GM18499 (cell line): Measurements from ENCODE around the gene GKN2.

Experiments
- ATAC-seq: cut with Tn5 transposase; IDR thresholded peaks from one replicate; pipeline ENCODE4 v1.9.1; 2021; ENCODE audit warnings: moderate number of reproducible peaks; ENCODE audit not compliant: insufficient read depth, unreplicated experiment

Gene GKN2

GRCh38 chr2:68952887-68953521 lies at the start of gene GKN2:
Gene GKN2 (minus strand): TSS chr2:68952893. CDS start chr2:68952861, 32 bp downstream.
- ATAC-seq = no peak

- no peak for ATAC-seq
Measured at GRCh38 chr2:69001879-69002278, 49.2 kb upstream of the GKN2 start.

GRCh38 chr2:68997401-68997800 lies 44.7 kb upstream of the GKN2 start:
- ATAC-seq = no peak

GRCh38 chr2:68995916-68996315 lies 43.2 kb upstream of the GKN2 start:
- ATAC-seq = no peak

GRCh38 chr2:68994864-68995263 lies 42.2 kb upstream of the GKN2 start:
- no peak for ATAC-seq

GRCh38 chr2:68993660-68994059 lies 41.0 kb upstream of the GKN2 start:
- no peak for ATAC-seq

- ATAC-seq = no peak
Measured at GRCh38 chr2:68992933-68993332, 40.2 kb upstream of the GKN2 start.

GRCh38 chr2:68992341-68992740 lies 39.6 kb upstream of the GKN2 start:
- no peak for ATAC-seq

- no peak for ATAC-seq
Measured at GRCh38 chr2:68989035-68989434, 36.3 kb upstream of the GKN2 start.

- no peak for ATAC-seq
Measured at GRCh38 chr2:68987021-68987503, 34.4 kb upstream of the GKN2 start.

- no peak for ATAC-seq
Measured at GRCh38 chr2:68980956-68981355, 28.3 kb upstream of the GKN2 start.

GRCh38 chr2:68978098-68978497 lies 25.4 kb upstream of the GKN2 start:
- ATAC-seq = no peak

GRCh38 chr2:68977453-68977852 lies 24.8 kb upstream of the GKN2 start:
- ATAC-seq = no peak

GRCh38 chr2:68975844-68976243 lies 23.2 kb upstream of the GKN2 start:
- no peak for ATAC-seq

GRCh38 chr2:68974946-68975665 lies 22.4 kb upstream of the GKN2 start:
- no peak for ATAC-seq

GRCh38 chr2:68974251-68974650 lies 21.6 kb upstream of the GKN2 start, which contains the start of gene GKN1:
Gene GKN1 (plus strand): TSS chr2:68974636. CDS start chr2:68974678, 42 bp downstream.
- no peak for ATAC-seq

GRCh38 chr2:68971591-68972231 lies 19.0 kb upstream of the GKN2 start:
- ATAC-seq = no peak

- ATAC-seq = no peak
Measured at GRCh38 chr2:68970566-68971265, 18.0 kb upstream of the GKN2 start.

- ATAC-seq = no peak
Measured at GRCh38 chr2:68969736-68970490, 17.2 kb upstream of the GKN2 start.

- no peak for ATAC-seq
Measured at GRCh38 chr2:68968221-68968620, 15.5 kb upstream of the GKN2 start.
